B cell (primary cell): ENCODE results near the gene POU2AF1. TPM values are rescaled to one million over a fixed set of nuclear protein-coding genes. Genes with fewer than 3 reads are reported as not detected.
A peak's percentile ranks its signal among the peaks of the same experiment; 100 is the strongest.

Experiments
- ATAC-seq: fragments of 200-7000 bp; cut with Tn5 transposase; one replicate; pipeline ENCODE4 v1.10.0; 2021; ENCODE audit warnings: low read depth, mild to moderate bottlenecking, moderate number of reproducible peaks, moderate library complexity
- CTCF ChIA-PET: fragments of 350-600 bp; sonication (Branson Sonifier 250); formaldehyde crosslinking; loops from one replicate; lab custom pipeline; 2021; ENCODE audit warnings: antibody characterized with exemption, inconsistent platforms; lab: Charles Lee
- POLR2A ChIA-PET: fragments of 350-600 bp; sonication (Branson Sonifier 250); formaldehyde crosslinking; loops from one replicate; lab custom pipeline; 2021; ENCODE audit warnings: antibody characterized with exemption; lab: Charles Lee
- DNase-seq: peaks from one replicate; pipeline ENCODE4 v3.0.0; 2013
- H2AFZ ChIP-seq: 2 replicates; pipeline ENCODE4 v1.6.1; 2012; ENCODE audit warnings: mild to moderate bottlenecking, low read depth, low read length; ENCODE audit not compliant: insufficient read depth, poor library complexity, severe bottlenecking
- H3K27ac ChIP-seq, 2 donors: 1 replicate in 1 of 2; 2 replicates in 1 of 2; pipeline ENCODE4 v1.5.1; 2012 to 2013; ENCODE audit warnings: low read length in 2 of 2, mild to moderate bottlenecking in 2 of 2, moderate library complexity in 1 of 2
- H3K27me3 ChIP-seq, 4 experiments: fragments of 200-600 bp in 1 of 4; sonication (generic) in 1 of 4; replicated peaks in 1 of 4; 1 replicate in 2 of 4; 2 replicates in 2 of 4; pipeline versions ENCODE4 v1.6.1 to v1.7.0; 2013 to 2016; ENCODE audit warnings: low read length in 3 of 4, mild to moderate bottlenecking in 2 of 4, mixed read lengths in 1 of 4, moderate library complexity in 1 of 4; ENCODE audit not compliant: insufficient read depth in 4 of 4, control insufficient read depth in 3 of 4; ENCODE audit errors: control extremely low read depth in 1 of 4
- H3K36me3 ChIP-seq, 2 experiments: replicated peaks in 1 of 2; 1 replicate in 1 of 2; 2 replicates in 1 of 2; pipeline versions ENCODE4 v1.6.1 to v1.7.1; 2013; ENCODE audit warnings: low read length in 1 of 2; ENCODE audit not compliant: insufficient read depth in 2 of 2, control insufficient read depth in 1 of 2; ENCODE audit errors: control extremely low read depth in 1 of 2, extremely low read depth in 1 of 2
- H3K4me1 ChIP-seq, 2 donors: fragments of 200-600 bp in 1 of 2; sonication (generic) in 1 of 2; 1 replicate in 1 of 2; 2 replicates in 1 of 2; pipeline versions ENCODE4 v1.5.1 to v1.6.1; 2013 to 2017; ENCODE audit warnings: low read length in 2 of 2; ENCODE audit not compliant: control insufficient read depth in 2 of 2, insufficient read depth in 2 of 2
- H3K4me2 ChIP-seq: replicated peaks from 2 replicates; pipeline ENCODE3; 2012; ENCODE audit warnings: mild to moderate bottlenecking, low read depth, low read length; ENCODE audit not compliant: poor library complexity, severe bottlenecking
- H3K4me3 ChIP-seq, 5 experiments: fragments of 200-600 bp in 1 of 5; sonication (generic) in 1 of 5; 1 replicate in 3 of 5; 2 replicates in 2 of 5; pipeline versions ENCODE4 v1.5.1 to v1.7.0; 2011 to 2016; ENCODE audit warnings: low read length in 4 of 5, mild to moderate bottlenecking in 4 of 5, low read depth in 2 of 5, control low read depth in 1 of 5, moderate library complexity in 1 of 5; ENCODE audit not compliant: insufficient read depth in 1 of 5; ENCODE audit errors: control extremely low read depth in 1 of 5, extremely low read depth in 1 of 5
- H3K79me2 ChIP-seq: fragments of 200-600 bp; sonication (generic); one replicate; pipeline ENCODE4 v1.6.0; 2016; ENCODE audit warnings: low read length; ENCODE audit not compliant: control insufficient read depth, insufficient read depth
- H3K9ac ChIP-seq: fragments of 200-600 bp; sonication (generic); 2 replicates; pipeline ENCODE4 v1.6.1; 2017; ENCODE audit warnings: mild to moderate bottlenecking, low read length, moderate library complexity
- H3K9me3 ChIP-seq, 3 donors: one replicate each; pipeline versions ENCODE4 v1.6.1 to v1.7.1; 2013; ENCODE audit warnings: low read length in 2 of 3; ENCODE audit not compliant: control insufficient read depth in 2 of 3, insufficient read depth in 1 of 3; ENCODE audit errors: control extremely low read depth in 1 of 3
- H4K20me1 ChIP-seq: 2 replicates; pipeline ENCODE4 v1.6.0; 2012; ENCODE audit warnings: mild to moderate bottlenecking, low read length; ENCODE audit not compliant: insufficient read depth, control insufficient read depth, poor library complexity, severe bottlenecking
- H3K27ac Mint-ChIP-seq: one replicate; pipeline ENCODE4 v1.8.0; 2021; ENCODE audit warnings: mixed read lengths
- H3K27me3 Mint-ChIP-seq: one replicate; pipeline ENCODE4 v1.8.0; 2021; ENCODE audit warnings: mixed read lengths
- H3K4me1 Mint-ChIP-seq: one replicate; pipeline ENCODE4 v1.8.0; 2021; ENCODE audit warnings: mixed read lengths
- H3K4me3 Mint-ChIP-seq: one replicate; pipeline ENCODE4 v1.8.0; 2021; ENCODE audit warnings: mixed read lengths
- H3K9me3 Mint-ChIP-seq: one replicate; pipeline ENCODE4 v1.8.0; 2022; ENCODE audit warnings: mixed read lengths; ENCODE audit not compliant: insufficient read depth
- CTCF ChIP-seq: fragments of 200-600 bp; IDR thresholded peaks from one replicate; pipeline ENCODE4 v1.8.0; 2022; ENCODE audit warnings: antibody characterized with exemption, mild to moderate bottlenecking
- EZH2 ChIP-seq: IDR thresholded peaks from 2 replicates; pipeline ENCODE4 v1.6.1; 2012; ENCODE audit warnings: borderline replicate concordance, low read depth, mild to moderate bottlenecking, moderate library complexity, low read length; ENCODE audit not compliant: insufficient read depth, poor library complexity, severe bottlenecking
- WGBS: methylation state at CpG from one replicate; pipeline ENCODE4 v1.1.5; 2013; ENCODE audit warnings: missing lambda C conversion rate; ENCODE audit not compliant: insufficient coverage; 5-methylcytosine and 5-hydroxymethylcytosine counted together
- intact Hi-C: fragments of 100-400 bp; cut with micrococcal nuclease; formaldehyde crosslinking; loops from one replicate; pipeline ENCODE4 v1.10.0; 2022
- polyA plus RNA-seq: library from polyadenylated mRNA; depleted of rRNA; stranded (reverse); fragments of >200 nt; gene quantifications from 2 replicates; pipeline ENCODE4 v1.2.3, GENCODE V29; 2012
- total RNA-seq, 2 donors: library from RNA; stranded (reverse); fragments of 120-200 nt in 1 of 2; gene quantifications; 1 replicate in 1 of 2; 2 replicates in 1 of 2; pipeline versions ENCODE4 v1.2.3 to v1.2.4, GENCODE V29; 2013 to 2022

The POU2AF1 gene
- total and polyA plus RNA-seq, 2 donors (not counting 1 experiment from before 2014, with no cell fraction given): 308 to 407 TPM

DNA sequence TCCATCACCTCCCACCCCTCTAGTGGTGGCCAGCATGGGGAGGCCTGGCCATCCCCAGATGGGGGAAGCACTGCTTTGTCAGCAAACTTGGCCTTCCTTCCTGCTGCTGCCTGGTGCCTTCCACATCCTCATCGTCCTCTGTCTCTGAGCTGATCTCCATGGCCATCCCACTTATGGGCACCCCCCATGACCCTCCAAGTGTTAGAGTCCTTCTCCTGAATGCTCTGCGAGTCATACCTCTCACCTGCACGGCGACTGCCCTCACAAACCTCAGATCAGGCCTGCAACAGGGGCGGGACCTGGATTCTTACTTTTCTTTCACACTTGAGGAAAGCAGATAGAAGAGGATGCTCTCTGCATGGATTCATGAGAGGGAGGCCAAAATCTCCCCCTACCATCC is 24.0 kb downstream of the POU2AF1 start:
- intact Hi-C loops: no loop called here
- H3K27ac Mint-ChIP-seq: peak overlapping the region; percentile 86

GRCh38 chr11:111354601-111354891 is 24.5 kb downstream of the POU2AF1 start:
- H3K27ac Mint-ChIP-seq: peak overlapping the region; percentile 76
- no peak for TF ChIP-seq CTCF
- TF ChIP-seq EZH2: no peak
- no peaks in the 10 kb centered on the region for H3K9me3 Mint-ChIP-seq
- H3K4me2 ChIP-seq: no peak overlapping the region
- H3K9me3 ChIP-seq: peaks cover 0 to 5% (median 0%) of the 10 kb centered on the region in 3 donors
- no peak overlapping the region for H3K4me3 ChIP-seq
- peaks cover 63% of the 10 kb centered on the region for H4K20me1 ChIP-seq
- POLR2A ChIA-PET: interaction anchor here (0.5 to 1.1 kb wide), 4 partner anchors 18 to 82 kb away, joined by 3 to 8 read pairs (median 4); no protein-coding TSS in a partner anchor
- DNase-seq (no peak), ATAC-seq (no peak)
- H3K36me3 ChIP-seq: peaks cover 0 to 83% of the 10 kb centered on the region in 2 experiments
- H2AFZ ChIP-seq: no peak overlapping the region
- no CpG with 5 or more reads among the region's 2 CpGs for WGBS
- no peaks in the 10 kb centered on the region for H3K27me3 Mint-ChIP-seq
- H3K9ac ChIP-seq: no peak overlapping the region
- no peak overlapping the region for H3K4me3 Mint-ChIP-seq
- peaks cover 26 to 35% of the 10 kb centered on the region in 2 donors for H3K4me1 ChIP-seq
- CTCF ChIA-PET: interaction anchor here (0.9 to 32.5 kb wide), 8 partner anchors 9 to 71 kb away, joined by 3 to 922 read pairs (median 4); no protein-coding TSS in a partner anchor
- intact Hi-C loops: no loop called here
- peaks cover 22% of the 10 kb centered on the region for H3K79me2 ChIP-seq
- no peaks in the 10 kb centered on the region for H3K27me3 ChIP-seq
- H3K4me1 Mint-ChIP-seq: peaks cover 52% of the 10 kb centered on the region
- H3K27ac ChIP-seq: peak overlapping the region in 1 of 2 donors; percentile 71

More for the DNA sequence above, 24.0 kb downstream of the POU2AF1 start:
- no peaks in the 10 kb centered on the region for H3K27me3 Mint-ChIP-seq
- no peak for DNase-seq
- POLR2A ChIA-PET: interaction anchor here (0.8 to 1.1 kb wide), 2 partner anchors 24 to 64 kb away, joined by 3 read pairs; partner anchors contain the start of gene POU2AF1
- no peak overlapping the region for H3K4me3 Mint-ChIP-seq
- H3K4me3 ChIP-seq: no peak overlapping the region
- CTCF ChIA-PET: interaction anchor here (0.9 to 32.5 kb wide), 8 partner anchors 9 to 91 kb away, joined by 3 to 922 read pairs (median 4); no protein-coding TSS in a partner anchor
- H3K4me1 Mint-ChIP-seq: peaks cover 48% of the 10 kb centered on the region
- no peak overlapping the region for H3K4me2 ChIP-seq
- peaks cover 0 to 87% of the 10 kb centered on the region in 2 experiments for H3K36me3 ChIP-seq
- H3K9me3 ChIP-seq: peaks cover 0 to 5% (median 0%) of the 10 kb centered on the region in 3 donors
- no peaks in the 10 kb centered on the region for H3K27me3 ChIP-seq
- H3K4me1 ChIP-seq: peaks cover 29 to 41% of the 10 kb centered on the region in 2 donors
- peaks cover 69% of the 10 kb centered on the region for H4K20me1 ChIP-seq
- H3K79me2 ChIP-seq: peaks cover 28% of the 10 kb centered on the region
- WGBS: 92% methylated on average over 4 of the region's 5 CpGs
- H2AFZ ChIP-seq: no peak overlapping the region
- TF ChIP-seq EZH2: no peak
- H3K9me3 Mint-ChIP-seq: no peaks in the 10 kb centered on the region
- no peak overlapping the region for H3K9ac ChIP-seq
- ATAC-seq: no peak
- H3K27ac ChIP-seq: peak overlapping the region in 1 of 2 donors; percentile 71
